GM12891 (cell line): ENCODE measurements around the gene TIAL1.

Experiments used
- DNase-seq: peaks from one replicate; pipeline ENCODE4 v3.0.0; 2011; ENCODE audit warnings: low spot score; ENCODE audit not compliant: insufficient read length
- FAIRE-seq: peaks from 2 replicates; lab custom pipeline; 2011; peaks lifted over from hg19 to GRCh38; lab: Jason Lieb, UNC
- PAX5 ChIP-seq: IDR thresholded peaks from 2 replicates; pipeline ENCODE4 v1.6.1; 2011; ENCODE audit warnings: low read length, moderate library complexity, mild to moderate bottlenecking; ENCODE audit not compliant: insufficient read depth, severe bottlenecking
- POLR2A ChIP-seq: IDR thresholded peaks from 2 replicates; pipeline ENCODE4 v1.6.1; 2011; ENCODE audit warnings: low read depth, low read length, control low read depth
- POLR2AphosphoS5 ChIP-seq: IDR thresholded peaks from 2 replicates; pipeline ENCODE4 v1.6.1; 2011; ENCODE audit warnings: low read depth, low read length, control low read depth
- POU2F2 ChIP-seq: IDR thresholded peaks from 2 replicates; pipeline ENCODE4 v1.6.1; 2011; ENCODE audit warnings: low read depth, mild to moderate bottlenecking, control low read depth, low read length, moderate library complexity
- SPI1 ChIP-seq: IDR thresholded peaks from 2 replicates; pipeline ENCODE4 v1.6.1; 2011; ENCODE audit warnings: low read depth, low read length, control low read depth
- TAF1 ChIP-seq: IDR thresholded peaks from 2 replicates; pipeline ENCODE4 v1.6.1; 2011; ENCODE audit warnings: low read depth, low read length, control low read depth

TIAL1 gene

GRCh38 chr10:119555178-119555784, 41.5 kb downstream of the TIAL1 start:
- TF ChIP-seq POLR2AphosphoS5 (no peak), SPI1 (no peak), POU2F2 (no peak), TAF1 (no peak)
- FAIRE-seq (no peak), DNase-seq (no peak)

GRCh38 chr10:119550827-119551226, 45.9 kb downstream of the TIAL1 start:
- FAIRE-seq (no peak), DNase-seq (no peak)

GRCh38 chr10:119549247-119549999, 47.3 kb downstream of the TIAL1 start:
- TF ChIP-seq TAF1 (no peak), POLR2A (no peak), POLR2AphosphoS5 (no peak), PAX5 (no peak)
- no peak for DNase-seq
- FAIRE-seq = no peak

More at GRCh38 chr10:119550827-119551226, 45.9 kb downstream of the TIAL1 start:
- TF ChIP-seq POLR2A (no peak), TAF1 (no peak), PAX5 (no peak), SPI1 (no peak), POU2F2 (no peak)

- DNase-seq = no peak
- FAIRE-seq = no peak
Observed at GRCh38 chr10:119546009-119546408, 50.8 kb downstream of the TIAL1 start.

GRCh38 chr10:119545310-119545709, 51.5 kb downstream of the TIAL1 start:
- no peak for DNase-seq
- FAIRE-seq = no peak
- TF ChIP-seq TAF1 = no peak
- no peak for TF ChIP-seq POU2F2
- TF ChIP-seq POLR2AphosphoS5 = no peak
- TF ChIP-seq POLR2A = no peak
- no peak for TF ChIP-seq SPI1
- TF ChIP-seq PAX5 = no peak

More at GRCh38 chr10:119546009-119546408, 50.8 kb downstream of the TIAL1 start:
- TF ChIP-seq PAX5 (no peak), TAF1 (no peak), POU2F2 (no peak), POLR2AphosphoS5 (no peak), POLR2A (no peak), SPI1 (no peak)

- FAIRE-seq (no peak), DNase-seq (no peak)
- TF ChIP-seq TAF1 = no peak
- TF ChIP-seq POU2F2 = no peak
- TF ChIP-seq SPI1 = no peak
- TF ChIP-seq POLR2AphosphoS5 = no peak
- TF ChIP-seq PAX5 = no peak
- TF ChIP-seq POLR2A = no peak
Observed at GRCh38 chr10:119543814-119544642, 52.7 kb downstream of the TIAL1 start.

GRCh38 chr10:119542988-119543813, 53.6 kb downstream of the TIAL1 start:
- peak; percentile 77 for FAIRE-seq
- TF ChIP-seq POU2F2 = no peak
- no peak for TF ChIP-seq POLR2AphosphoS5
- TF ChIP-seq TAF1 = no peak
- TF ChIP-seq POLR2A = no peak
- TF ChIP-seq PAX5 = no peak
- no peak for TF ChIP-seq SPI1

GRCh38 chr10:119542357-119542987, 54.3 kb downstream of the TIAL1 start, which contains the start of gene RGS10:
Gene RGS10, minus strand, starts transcription at chr10:119542719. Its CDS starts 81 bp downstream, at chr10:119542638.
- FAIRE-seq = peak; percentile 90
- 0 out of 2 replicates have a peak, but pooled peaks have one; percentile 6 for TF ChIP-seq SPI1
- TF ChIP-seq POLR2A = 0 out of 2 replicates have a peak, but pooled peaks have one; percentile 21
- no peak for TF ChIP-seq PAX5
- TF ChIP-seq POU2F2 = no peak
- TF ChIP-seq TAF1 = 0 out of 2 replicates have a peak, but pooled peaks have one; percentile 41
- TF ChIP-seq POLR2AphosphoS5 = no peak
- DNase-seq = peak; percentile 76

More at GRCh38 chr10:119542988-119543813, 53.6 kb downstream of the TIAL1 start:
- peak; percentile 59 for DNase-seq
